ENCODE measurements around the gene CLEC4G. TPM values are rescaled to one million over a fixed set of nuclear protein-coding genes. Genes with fewer than 3 reads are reported as not detected.

CLEC4G gene
- polyA plus RNA-seq, 1 experiment: not detected

DNA sequence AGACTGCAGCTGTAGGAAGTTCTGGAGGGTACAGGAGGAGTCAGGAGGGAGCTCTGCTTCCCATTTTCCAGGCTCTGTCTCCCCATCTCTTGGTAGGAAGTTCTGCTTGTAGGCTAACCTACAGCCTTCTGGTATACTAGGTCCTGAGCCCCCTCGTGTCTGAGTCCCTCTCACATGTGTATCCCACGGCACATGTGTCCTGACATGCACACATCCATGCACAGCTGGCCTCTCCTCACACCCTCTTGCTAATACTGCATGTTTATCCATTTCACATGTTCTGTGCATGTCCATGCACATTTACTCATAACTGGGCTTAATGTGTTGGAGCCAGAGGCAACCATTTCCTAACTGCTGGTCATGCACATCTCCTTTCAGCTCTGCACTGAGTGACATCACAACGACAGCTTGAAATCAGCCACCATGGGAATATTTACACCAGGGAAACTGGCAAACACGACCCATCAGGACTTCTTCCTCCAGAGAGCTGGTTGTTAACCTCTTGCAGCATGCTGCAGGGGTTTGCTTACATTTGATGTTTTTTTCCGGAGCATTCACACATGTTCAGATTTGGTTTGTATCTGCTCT, 12.4 kb upstream of the CLEC4G start:
- no peak overlapping the region for H3K27ac ChIP-seq (ENCODE audit: low read depth, low read length)
- TF ChIP-seq, protein P1, sequence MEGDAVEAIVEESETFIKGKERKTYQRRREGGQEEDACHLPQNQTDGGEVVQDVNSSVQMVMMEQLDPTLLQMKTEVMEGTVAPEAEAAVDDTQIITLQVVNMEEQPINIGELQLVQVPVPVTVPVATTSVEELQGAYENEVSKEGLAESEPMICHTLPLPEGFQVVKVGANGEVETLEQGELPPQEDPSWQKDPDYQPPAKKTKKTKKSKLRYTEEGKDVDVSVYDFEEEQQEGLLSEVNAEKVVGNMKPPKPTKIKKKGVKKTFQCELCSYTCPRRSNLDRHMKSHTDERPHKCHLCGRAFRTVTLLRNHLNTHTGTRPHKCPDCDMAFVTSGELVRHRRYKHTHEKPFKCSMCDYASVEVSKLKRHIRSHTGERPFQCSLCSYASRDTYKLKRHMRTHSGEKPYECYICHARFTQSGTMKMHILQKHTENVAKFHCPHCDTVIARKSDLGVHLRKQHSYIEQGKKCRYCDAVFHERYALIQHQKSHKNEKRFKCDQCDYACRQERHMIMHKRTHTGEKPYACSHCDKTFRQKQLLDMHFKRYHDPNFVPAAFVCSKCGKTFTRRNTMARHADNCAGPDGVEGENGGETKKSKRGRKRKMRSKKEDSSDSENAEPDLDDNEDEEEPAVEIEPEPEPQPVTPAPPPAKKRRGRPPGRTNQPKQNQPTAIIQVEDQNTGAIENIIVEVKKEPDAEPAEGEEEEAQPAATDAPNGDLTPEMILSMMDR (IDR thresholded peaks at IDR 0.05; ENCODE audit: low read depth, low read length): no peak

DNA sequence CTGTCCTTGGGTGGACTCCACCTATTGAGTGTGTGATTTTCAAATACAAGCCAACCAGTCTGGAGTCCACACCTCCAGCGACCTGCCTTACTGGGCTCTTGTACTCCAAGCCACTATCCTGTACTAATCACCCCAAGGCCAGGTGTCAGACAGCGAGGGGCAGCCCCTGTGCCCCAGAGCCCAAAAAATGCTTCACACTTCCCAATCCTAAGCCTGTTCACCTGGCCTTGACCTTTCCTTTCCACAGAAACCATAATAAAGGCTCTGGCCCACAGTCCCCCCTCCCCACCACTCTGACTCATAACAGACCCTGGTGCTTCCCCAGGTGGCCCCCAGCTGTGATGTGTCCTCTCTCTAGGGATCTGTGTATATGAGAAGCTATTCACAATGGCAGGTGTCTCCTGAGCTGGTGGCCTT, 11.5 kb upstream of the CLEC4G start:
- H3K4me3 ChIP-seq (ENCODE audit: low read depth, low read length): no peak overlapping the region
- DNase-seq (ENCODE audit: low read depth, low spot score): no peak
- H3K27ac ChIP-seq (ENCODE audit: low read depth, low read length): no peak overlapping the region
- CTCF ChIA-PET: no interaction called here
- H3K27me3 ChIP-seq (ENCODE audit: control insufficient read depth, insufficient read depth, low read length): peaks cover 3% of the 10 kb centered on the region
- TF ChIP-seq, protein P1 (IDR thresholded peaks at IDR 0.05; ENCODE audit: low read depth, low read length): no peak
- H3K9me3 ChIP-seq (ENCODE audit: control insufficient read depth, insufficient read depth, low read length): no peaks in the 10 kb centered on the region
- POLR2A ChIA-PET: no interaction called here

More for the DNA sequence above, 12.4 kb upstream of the CLEC4G start:
- Histone ChIP-seq H3K4me3 (ENCODE audit: low read depth, low read length) (no peak overlapping the region), H3K9me3 (ENCODE audit: control insufficient read depth, insufficient read depth, low read length) (no peaks in the 10 kb centered on the region), H3K27me3 (ENCODE audit: control insufficient read depth, insufficient read depth, low read length) (peaks cover 3% of the 10 kb centered on the region)
- CTCF ChIA-PET: interaction anchor here (0.5 kb wide), 1 partner anchor 1227 kb away, joined by 5 read pairs; no protein-coding TSS in a partner anchor
- no peak for DNase-seq (ENCODE audit: low read depth, low spot score)
- POLR2A ChIA-PET: no interaction called here

DNA sequence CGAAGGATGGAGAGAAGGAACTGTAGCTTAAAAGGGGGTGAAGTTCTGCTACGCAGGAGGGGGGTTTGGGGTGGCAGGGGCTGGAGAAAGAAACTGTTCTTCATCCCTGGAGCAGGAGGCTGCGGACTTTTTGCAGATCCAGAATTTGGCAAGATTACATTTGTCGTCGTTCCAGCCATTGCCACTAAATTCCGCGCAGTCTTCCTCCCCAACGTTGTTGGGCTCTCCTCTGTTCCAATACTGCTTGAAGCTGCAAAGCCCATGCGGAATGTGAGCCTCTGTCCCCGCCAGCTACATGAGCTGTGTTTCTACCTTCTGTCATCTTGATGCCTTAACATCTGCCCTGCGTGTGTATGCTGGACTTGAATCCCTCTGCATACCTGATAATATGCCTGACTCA, 11.1 kb upstream of the CLEC4G start:
- no peak overlapping the region for H3K27ac ChIP-seq (ENCODE audit: low read depth, low read length)
- ChIA-PET POLR2A (interaction anchor here (0.7 kb wide), 1 partner anchor 297 kb away, joined by 8 read pairs; no protein-coding TSS in a partner anchor), CTCF (no interaction called here)
- TF ChIP-seq, protein P1 (IDR thresholded peaks at IDR 0.05; ENCODE audit: low read depth, low read length): no peak
- no peak overlapping the region for H3K4me3 ChIP-seq (ENCODE audit: low read depth, low read length)
- H3K27me3 ChIP-seq (ENCODE audit: control insufficient read depth, insufficient read depth, low read length): peaks cover 3% of the 10 kb centered on the region
- DNase-seq (ENCODE audit: low read depth, low spot score): no peak
- no peaks in the 10 kb centered on the region for H3K9me3 ChIP-seq (ENCODE audit: control insufficient read depth, insufficient read depth, low read length)

DNA sequence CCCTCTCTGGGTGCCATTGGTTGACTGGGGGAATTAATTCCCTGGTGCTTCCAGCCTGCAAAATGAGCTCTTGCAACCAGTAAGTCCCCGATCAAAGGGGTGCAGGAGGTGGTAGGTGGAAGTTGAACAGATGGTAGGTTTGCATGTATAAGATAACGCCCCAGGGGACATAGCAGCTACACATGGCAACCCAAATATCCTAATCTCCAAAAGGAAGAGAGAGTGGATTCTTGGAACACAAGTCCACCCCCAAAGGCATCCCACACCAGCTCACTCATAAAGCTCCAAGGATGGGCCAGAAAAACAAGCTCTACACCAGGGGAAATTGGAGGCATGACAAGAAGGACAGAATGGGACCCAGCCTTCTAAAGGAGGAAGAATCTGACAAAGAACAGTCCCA, 10.7 kb upstream of the CLEC4G start:
- Histone ChIP-seq H3K9me3 (ENCODE audit: control insufficient read depth, insufficient read depth, low read length) (no peaks in the 10 kb centered on the region), H3K27me3 (ENCODE audit: control insufficient read depth, insufficient read depth, low read length) (peaks cover 3% of the 10 kb centered on the region), H3K4me3 (ENCODE audit: low read depth, low read length) (no peak overlapping the region), H3K27ac (ENCODE audit: low read depth, low read length) (no peak overlapping the region)
- ChIA-PET POLR2A (interaction anchor here (0.7 kb wide), 1 partner anchor 296 kb away, joined by 8 read pairs; no protein-coding TSS in a partner anchor), CTCF (no interaction called here)
- no peak for DNase-seq (ENCODE audit: low read depth, low spot score)
- TF ChIP-seq, protein P1 (IDR thresholded peaks at IDR 0.05; ENCODE audit: low read depth, low read length): no peak

- ChIA-PET POLR2A (no interaction called here), CTCF (no interaction called here)
- DNase-seq (ENCODE audit: low read depth, low spot score): no peak
- H3K27ac ChIP-seq (ENCODE audit: low read depth, low read length): no peak overlapping the region
- peaks cover 3% of the 10 kb centered on the region for H3K27me3 ChIP-seq (ENCODE audit: control insufficient read depth, insufficient read depth, low read length)
- H3K9me3 ChIP-seq (ENCODE audit: control insufficient read depth, insufficient read depth, low read length): no peaks in the 10 kb centered on the region
- no peak overlapping the region for H3K4me3 ChIP-seq (ENCODE audit: low read depth, low read length)
- TF ChIP-seq, protein P1 (IDR thresholded peaks at IDR 0.05; ENCODE audit: low read depth, low read length): no peak
Observed at GRCh38 chr19:7740682-7741054, 8.8 kb upstream of the CLEC4G start.

All from AG04450 (cell line).